ENCODE data around the gene FSTL4.

The FSTL4 gene

DNA sequence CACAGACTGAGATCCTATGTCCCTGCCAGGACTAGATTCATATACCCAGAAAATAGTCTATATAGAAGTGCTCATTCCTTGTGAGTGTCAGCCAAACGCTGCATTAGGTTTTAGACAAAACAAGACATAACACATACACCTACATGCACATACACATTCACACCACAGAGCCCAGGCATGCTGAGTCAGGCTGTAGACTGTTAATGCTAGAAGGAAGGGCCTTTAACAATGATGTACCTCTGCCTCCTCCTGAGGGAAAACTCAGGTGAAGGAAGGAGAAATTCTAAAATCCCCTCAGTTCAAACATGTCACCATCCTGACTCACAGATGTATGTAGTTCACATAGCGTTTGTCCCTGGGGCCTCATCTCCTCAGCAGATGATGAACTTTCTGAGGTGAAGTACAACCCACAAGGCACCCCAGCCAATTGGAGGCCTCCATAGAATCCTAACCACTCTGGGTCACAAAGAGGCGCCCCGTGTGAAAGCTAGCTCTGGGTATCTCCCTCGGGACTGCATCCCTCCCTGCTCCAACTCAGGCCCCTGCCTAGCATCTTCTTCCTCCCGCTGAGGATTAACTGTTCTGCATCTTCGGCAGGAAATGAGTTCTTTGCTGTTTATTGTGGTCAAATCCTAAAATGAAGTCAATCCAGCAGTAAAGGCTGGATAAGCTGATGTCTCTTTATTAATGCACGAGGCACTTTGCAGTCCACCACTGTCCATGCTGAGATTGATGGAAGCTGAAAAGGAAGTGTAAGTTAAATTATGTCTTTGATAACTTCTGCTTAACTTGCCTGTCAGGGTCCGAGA, 40.8 kb upstream of the FSTL4 start:
- TF ChIP-seq, protein P1, sequence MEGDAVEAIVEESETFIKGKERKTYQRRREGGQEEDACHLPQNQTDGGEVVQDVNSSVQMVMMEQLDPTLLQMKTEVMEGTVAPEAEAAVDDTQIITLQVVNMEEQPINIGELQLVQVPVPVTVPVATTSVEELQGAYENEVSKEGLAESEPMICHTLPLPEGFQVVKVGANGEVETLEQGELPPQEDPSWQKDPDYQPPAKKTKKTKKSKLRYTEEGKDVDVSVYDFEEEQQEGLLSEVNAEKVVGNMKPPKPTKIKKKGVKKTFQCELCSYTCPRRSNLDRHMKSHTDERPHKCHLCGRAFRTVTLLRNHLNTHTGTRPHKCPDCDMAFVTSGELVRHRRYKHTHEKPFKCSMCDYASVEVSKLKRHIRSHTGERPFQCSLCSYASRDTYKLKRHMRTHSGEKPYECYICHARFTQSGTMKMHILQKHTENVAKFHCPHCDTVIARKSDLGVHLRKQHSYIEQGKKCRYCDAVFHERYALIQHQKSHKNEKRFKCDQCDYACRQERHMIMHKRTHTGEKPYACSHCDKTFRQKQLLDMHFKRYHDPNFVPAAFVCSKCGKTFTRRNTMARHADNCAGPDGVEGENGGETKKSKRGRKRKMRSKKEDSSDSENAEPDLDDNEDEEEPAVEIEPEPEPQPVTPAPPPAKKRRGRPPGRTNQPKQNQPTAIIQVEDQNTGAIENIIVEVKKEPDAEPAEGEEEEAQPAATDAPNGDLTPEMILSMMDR (IDR thresholded peaks at IDR 0.05; ENCODE audit: borderline replicate concordance, extremely low read depth, low read length, poor library complexity, severe bottlenecking): no peak
- TF ChIP-seq EZH2 (IDR thresholded peaks at IDR 0.05; ENCODE audit: borderline replicate concordance, low read depth, low read length, severe bottlenecking): no peak

DNA sequence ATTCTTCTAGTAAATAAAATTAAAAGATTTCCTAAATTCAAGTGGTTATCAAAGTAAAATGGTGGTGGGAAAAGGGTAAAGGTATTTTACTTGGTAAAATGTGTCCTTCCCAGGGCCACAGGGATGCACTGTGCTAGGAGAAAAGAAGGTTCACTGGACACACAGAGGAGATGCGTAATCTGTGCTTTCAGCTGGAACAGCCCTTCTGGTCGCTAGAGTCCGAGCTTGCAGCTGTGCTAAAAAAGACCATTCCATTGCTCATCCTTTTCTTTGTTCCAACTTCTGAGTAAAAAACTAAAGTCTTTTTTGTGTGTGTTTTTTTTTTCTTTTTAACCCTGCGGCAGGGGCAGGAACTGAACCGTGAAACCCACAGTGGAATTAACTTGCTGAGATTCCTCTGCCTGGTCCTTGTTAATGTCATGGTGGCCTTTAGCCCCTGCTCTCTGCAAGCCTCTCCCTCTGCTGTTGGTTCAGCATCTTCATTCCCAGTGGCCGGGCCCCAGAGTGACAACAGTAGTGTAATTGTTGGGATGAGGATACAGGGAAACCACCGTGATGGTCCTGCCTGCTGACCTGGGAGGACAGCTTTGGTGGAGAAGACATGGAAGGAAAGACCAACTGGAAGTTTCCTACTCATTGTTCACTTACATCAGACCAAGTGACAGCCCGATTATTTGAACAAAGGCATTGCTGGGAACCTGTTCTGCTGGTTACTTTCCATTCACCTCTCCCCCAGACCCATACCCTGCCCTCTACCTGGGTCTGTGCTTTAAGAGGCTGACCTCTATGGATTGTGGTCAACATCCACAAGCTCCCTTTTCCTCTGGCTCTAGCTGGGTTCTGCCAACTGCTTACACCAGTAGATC, 31.9 kb upstream of the FSTL4 start:
- no peaks in the 10 kb centered on the region for H3K36me3 ChIP-seq (ENCODE audit: insufficient read depth, low read length)
- H3K9ac ChIP-seq (ENCODE audit: low read depth, low read length): no peak overlapping the region
- H3K9me3 ChIP-seq (ENCODE audit: insufficient read depth, low read length, severe bottlenecking): no peaks in the 10 kb centered on the region
- H3K79me2 ChIP-seq (ENCODE audit: insufficient read depth, low read length): no peaks in the 10 kb centered on the region
- no peak for ATAC-seq (ENCODE audit: insufficient read depth, low read depth)
- TF ChIP-seq, protein P1 (IDR thresholded peaks at IDR 0.05; ENCODE audit: borderline replicate concordance, extremely low read depth, low read length, poor library complexity, severe bottlenecking): no peak
- no peak for TF ChIP-seq EZH2 (IDR thresholded peaks at IDR 0.05; ENCODE audit: borderline replicate concordance, low read depth, low read length, severe bottlenecking)
- H4K20me1 ChIP-seq (ENCODE audit: insufficient read depth, low read length): no peaks in the 10 kb centered on the region
- no peak overlapping the region for H3K4me3 ChIP-seq (ENCODE audit: low read depth in 1 of 2, low read length in 2 of 2)
- H3K4me1 ChIP-seq (ENCODE audit: insufficient read depth, low read length): no peaks in the 10 kb centered on the region
- H3K27ac ChIP-seq (ENCODE audit: low read length): no peak overlapping the region
- H3K27me3 ChIP-seq (ENCODE audit: insufficient read depth, low read length, poor library complexity): peaks cover 16% of the 10 kb centered on the region
- no peak overlapping the region for H2AFZ ChIP-seq (ENCODE audit: low read depth, low read length)
- H3K4me2 ChIP-seq (ENCODE audit: insufficient read depth, low read length): no peak overlapping the region
- no peak for DNase-seq

More for the DNA sequence above, 40.8 kb upstream of the FSTL4 start:
- Histone ChIP-seq H4K20me1 (ENCODE audit: insufficient read depth, low read length) (no peaks in the 10 kb centered on the region), H3K4me2 (ENCODE audit: insufficient read depth, low read length) (no peak overlapping the region), H3K9ac (ENCODE audit: low read depth, low read length) (no peak overlapping the region), H3K27me3 (ENCODE audit: insufficient read depth, low read length, poor library complexity) (peaks cover 17% of the 10 kb centered on the region), H3K4me3 (ENCODE audit: low read depth in 1 of 2, low read length in 2 of 2) (no peak overlapping the region), H2AFZ (ENCODE audit: low read depth, low read length) (no peak overlapping the region), H3K27ac (ENCODE audit: low read length) (no peak overlapping the region), H3K4me1 (ENCODE audit: insufficient read depth, low read length) (no peaks in the 10 kb centered on the region), H3K36me3 (ENCODE audit: insufficient read depth, low read length) (no peaks in the 10 kb centered on the region), H3K9me3 (ENCODE audit: insufficient read depth, low read length, severe bottlenecking) (no peaks in the 10 kb centered on the region), H3K79me2 (ENCODE audit: insufficient read depth, low read length) (no peaks in the 10 kb centered on the region)
- ATAC-seq (ENCODE audit: insufficient read depth, low read depth) (peak; percentile 66), DNase-seq (peak; percentile 27)

DNA sequence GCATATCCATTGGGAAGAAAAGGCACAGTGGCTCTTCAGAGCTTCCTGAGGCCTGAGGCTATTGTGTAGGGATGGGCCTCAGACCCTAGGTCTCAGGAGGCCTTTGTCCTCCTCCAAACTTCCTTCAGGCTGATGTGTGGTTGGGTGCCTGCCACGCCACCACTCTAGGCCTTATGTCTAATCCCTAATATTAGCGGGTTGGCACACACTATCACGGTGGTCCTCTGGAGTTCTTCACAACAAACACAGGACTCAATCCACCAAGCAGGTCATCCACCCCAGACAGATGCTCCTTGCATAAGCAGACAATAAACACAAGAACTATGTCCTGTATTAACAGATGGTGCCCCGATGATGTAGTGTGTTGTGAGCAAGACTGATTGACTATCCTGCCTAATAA, 31.0 kb upstream of the FSTL4 start:
- H3K27ac ChIP-seq (ENCODE audit: low read length): no peak overlapping the region
- no peak overlapping the region for H3K4me2 ChIP-seq (ENCODE audit: insufficient read depth, low read length)
- H3K9ac ChIP-seq (ENCODE audit: low read depth, low read length): no peak overlapping the region
- no peaks in the 10 kb centered on the region for H3K4me1 ChIP-seq (ENCODE audit: insufficient read depth, low read length)
- no peaks in the 10 kb centered on the region for H3K9me3 ChIP-seq (ENCODE audit: insufficient read depth, low read length, severe bottlenecking)
- peaks cover 17% of the 10 kb centered on the region for H3K27me3 ChIP-seq (ENCODE audit: insufficient read depth, low read length, poor library complexity)
- no peaks in the 10 kb centered on the region for H3K79me2 ChIP-seq (ENCODE audit: insufficient read depth, low read length)
- H4K20me1 ChIP-seq (ENCODE audit: insufficient read depth, low read length): no peaks in the 10 kb centered on the region
- H2AFZ ChIP-seq (ENCODE audit: low read depth, low read length): no peak overlapping the region
- TF ChIP-seq, protein P1 (IDR thresholded peaks at IDR 0.05; ENCODE audit: borderline replicate concordance, extremely low read depth, low read length, poor library complexity, severe bottlenecking): no peak
- no peak for TF ChIP-seq EZH2 (IDR thresholded peaks at IDR 0.05; ENCODE audit: borderline replicate concordance, low read depth, low read length, severe bottlenecking)
- no peak for DNase-seq
- H3K4me3 ChIP-seq (ENCODE audit: low read depth in 1 of 2, low read length in 2 of 2): no peak overlapping the region
- H3K36me3 ChIP-seq (ENCODE audit: insufficient read depth, low read length): no peaks in the 10 kb centered on the region
- no peak for ATAC-seq (ENCODE audit: insufficient read depth, low read depth)
